HG02943 (cell line): ENCODE results near the gene FIGLA.

ENCODE experiments used
- ATAC-seq: cut with Tn5 transposase; IDR thresholded peaks from one replicate; pipeline ENCODE4 v1.9.1; 2021; ENCODE audit warnings: mild to moderate bottlenecking, low read depth, moderate library complexity; ENCODE audit not compliant: unreplicated experiment

FIGLA gene

DNA sequence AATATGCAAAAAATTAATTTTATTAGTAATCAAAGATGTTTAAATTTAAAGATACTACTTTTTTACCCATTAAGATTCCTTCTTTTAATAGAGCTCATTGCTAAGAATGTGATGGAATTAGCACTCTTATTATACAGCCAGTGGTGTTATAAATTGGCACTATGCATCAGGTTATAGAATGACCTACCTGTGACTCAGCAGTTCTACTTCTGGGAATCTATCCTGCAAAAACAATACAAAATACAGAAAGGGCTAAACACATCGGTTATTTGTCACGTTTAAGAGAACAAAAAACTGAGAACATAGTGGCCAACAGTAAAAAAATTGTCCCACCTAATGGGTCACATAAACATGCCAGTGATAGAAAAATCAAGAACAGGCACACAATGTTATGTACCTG lies 13.0 kb downstream of the FIGLA start:
- no peak for ATAC-seq

DNA sequence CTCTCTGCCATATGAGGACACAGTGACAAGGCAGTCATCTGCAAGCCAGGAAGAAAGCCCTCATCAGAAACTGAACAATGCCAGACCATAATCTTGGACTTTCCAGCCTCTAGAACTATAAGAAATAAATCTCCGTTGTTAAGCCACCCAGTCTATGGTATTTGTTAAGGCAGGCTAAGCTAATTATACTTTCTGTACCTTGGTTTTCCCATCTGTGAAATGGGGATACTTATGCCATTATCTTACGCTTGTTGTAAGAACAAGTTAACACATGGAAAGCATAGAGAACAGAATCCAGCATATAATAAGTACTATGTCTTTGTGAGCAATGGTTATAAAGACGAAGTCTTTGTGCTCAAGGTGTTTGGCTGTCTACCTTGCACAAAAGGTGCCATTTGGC lies 14.2 kb downstream of the FIGLA start:
- no peak for ATAC-seq

- no peak for ATAC-seq
These were observed 15.3 kb downstream of the FIGLA start for GRCh38 chr2:70775141-70775540.

- no peak for ATAC-seq
These were observed 17.8 kb downstream of the FIGLA start for GRCh38 chr2:70772486-70773155.

GRCh38 chr2:70771446-70771845 lies 19.0 kb downstream of the FIGLA start:
- no peak for ATAC-seq

GRCh38 chr2:70769450-70769849 lies 21.0 kb downstream of the FIGLA start:
- no peak for ATAC-seq

DNA sequence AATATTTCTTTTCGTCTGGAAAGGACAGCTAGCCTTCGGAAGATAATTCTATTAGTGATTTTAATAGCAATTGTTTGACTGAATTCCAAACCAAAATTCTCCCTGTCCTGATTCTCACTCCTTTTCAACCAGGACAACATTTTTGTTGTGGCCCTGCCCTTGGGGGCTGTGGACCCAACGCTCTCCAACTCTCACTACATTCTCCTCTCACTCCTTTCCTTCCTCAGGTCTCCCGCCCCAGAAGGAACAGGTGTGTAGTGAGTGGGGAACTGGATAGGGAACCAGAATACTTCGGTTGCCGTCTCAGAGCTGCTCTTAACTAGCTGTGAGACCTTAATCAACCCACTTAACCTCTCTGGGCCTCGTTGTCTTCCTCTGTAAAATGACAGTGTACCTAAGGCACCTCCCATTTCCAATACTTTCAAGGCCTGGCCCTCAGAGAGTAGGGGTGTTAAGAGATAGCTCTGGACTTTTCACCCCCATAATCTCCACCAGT lies 21.8 kb downstream of the FIGLA start:
- ATAC-seq: no peak

GRCh38 chr2:70767699-70768589 lies 22.5 kb downstream of the FIGLA start, which contains the start of gene ADD2:
Gene ADD2 (minus strand): TSS chr2:70768200. CDS start chr2:70706408, 61,792 bp downstream.
- no peak for ATAC-seq

DNA sequence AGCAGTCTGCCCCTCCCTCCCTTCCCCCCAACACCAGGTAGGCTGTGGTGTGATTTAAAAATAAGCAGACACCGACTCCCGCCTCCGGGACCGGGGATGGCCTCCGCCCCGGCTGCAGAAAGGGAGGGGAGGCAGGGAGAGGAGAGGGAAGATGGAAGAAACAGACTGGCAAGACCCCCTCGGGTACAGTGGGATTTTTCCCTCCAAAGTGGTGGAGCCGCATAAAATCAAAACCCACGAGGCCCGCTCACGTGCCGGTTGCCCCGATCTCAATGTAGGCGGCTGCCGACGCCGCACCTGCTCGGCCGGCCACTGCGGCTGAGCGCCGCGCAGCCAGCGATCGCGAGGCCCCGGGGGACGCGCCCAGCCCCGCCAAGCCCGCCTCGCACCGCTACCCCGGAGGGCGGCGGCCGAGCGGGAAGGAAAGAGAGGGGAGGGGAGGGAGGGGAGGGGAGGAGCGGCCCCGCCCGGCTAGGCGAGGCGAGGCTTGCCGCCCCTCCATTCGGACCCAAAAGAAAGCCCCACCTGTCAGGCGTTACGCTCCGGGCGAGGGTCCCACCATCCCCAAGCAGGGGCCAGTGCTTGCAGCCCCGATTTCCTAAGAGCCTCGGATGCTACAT lies 23.3 kb downstream of the FIGLA start:
- ATAC-seq: no peak

GRCh38 chr2:70766357-70767078 lies 23.9 kb downstream of the FIGLA start:
- ATAC-seq: no peak

DNA sequence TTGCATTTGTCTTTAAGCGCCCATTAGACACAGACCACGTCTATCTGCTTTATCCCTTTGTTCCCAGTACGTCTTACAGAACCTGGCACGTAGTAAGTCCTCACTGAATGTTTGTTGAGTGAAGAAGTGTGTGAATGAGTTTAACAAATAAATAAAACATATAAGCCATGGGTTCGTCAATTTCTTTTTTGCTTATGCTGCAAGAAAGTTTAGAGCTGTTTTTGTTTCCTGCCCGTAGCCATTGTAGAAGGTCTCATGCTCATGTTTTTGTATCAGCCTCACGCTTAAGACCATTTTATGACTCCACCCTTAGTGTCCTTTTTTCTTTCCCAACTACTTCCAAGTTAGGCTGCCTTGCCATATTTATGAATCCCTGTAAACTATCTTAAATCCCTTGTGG lies 24.9 kb downstream of the FIGLA start:
- ATAC-seq: no peak

DNA sequence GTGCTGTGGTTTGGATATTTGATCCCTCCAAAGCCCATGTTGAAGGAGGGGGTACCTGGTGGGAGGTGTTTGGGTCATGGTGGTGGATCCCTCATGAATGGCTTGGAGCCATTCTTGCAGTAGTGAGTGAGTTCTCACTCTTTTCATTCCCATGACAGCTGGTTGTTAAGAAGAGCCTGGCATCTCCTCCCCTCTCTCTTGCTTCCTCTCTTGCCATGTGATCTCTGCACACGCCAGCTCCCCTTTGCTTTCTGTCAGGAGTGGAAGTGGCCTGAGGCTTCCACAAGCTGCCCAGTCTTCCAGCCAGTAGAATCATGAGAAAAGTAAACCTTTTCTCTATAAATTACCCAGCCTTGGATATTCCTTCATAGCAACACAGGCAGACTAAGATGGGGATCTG lies 31.0 kb downstream of the FIGLA start:
- no peak for ATAC-seq

DNA sequence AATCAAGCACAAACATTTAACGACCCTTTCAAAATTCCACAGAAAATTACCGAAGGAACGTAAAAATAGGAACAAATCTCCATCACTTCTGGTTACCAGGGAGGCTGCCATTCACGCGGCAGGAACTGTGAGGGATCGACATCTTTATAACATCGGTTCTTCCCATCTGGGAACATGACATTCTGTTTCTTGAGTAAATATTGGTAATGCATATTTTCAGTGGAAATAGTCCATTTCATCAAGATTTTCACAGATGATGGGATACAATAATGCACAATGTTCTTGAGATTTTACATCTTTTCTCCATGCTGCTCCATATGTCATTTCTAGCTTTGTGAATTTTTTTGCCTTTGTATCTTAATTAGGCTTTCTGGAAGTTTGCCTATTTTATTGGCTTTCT lies 32.5 kb downstream of the FIGLA start:
- no peak for ATAC-seq

GRCh38 chr2:70757360-70757759 lies 33.1 kb downstream of the FIGLA start:
- no peak for ATAC-seq

DNA sequence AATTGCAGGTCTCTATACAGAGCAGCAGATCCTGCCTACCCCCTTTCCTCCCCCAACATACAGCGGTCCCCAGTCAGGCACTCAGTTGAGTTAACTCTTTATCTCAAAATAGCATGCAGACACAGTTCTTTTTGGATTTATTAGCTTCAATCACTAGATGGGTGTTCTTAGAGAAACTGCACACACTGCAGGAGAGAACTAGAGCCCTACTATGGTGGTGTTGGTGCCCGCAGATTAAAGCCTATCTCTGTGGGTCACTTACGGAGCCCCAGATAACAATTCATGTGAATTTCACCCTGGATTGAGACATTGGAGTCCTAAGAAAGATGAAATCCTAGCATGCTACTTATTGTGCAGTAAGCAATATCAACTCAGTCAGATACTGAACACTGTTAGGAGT lies 34.3 kb downstream of the FIGLA start:
- no peak for ATAC-seq

DNA sequence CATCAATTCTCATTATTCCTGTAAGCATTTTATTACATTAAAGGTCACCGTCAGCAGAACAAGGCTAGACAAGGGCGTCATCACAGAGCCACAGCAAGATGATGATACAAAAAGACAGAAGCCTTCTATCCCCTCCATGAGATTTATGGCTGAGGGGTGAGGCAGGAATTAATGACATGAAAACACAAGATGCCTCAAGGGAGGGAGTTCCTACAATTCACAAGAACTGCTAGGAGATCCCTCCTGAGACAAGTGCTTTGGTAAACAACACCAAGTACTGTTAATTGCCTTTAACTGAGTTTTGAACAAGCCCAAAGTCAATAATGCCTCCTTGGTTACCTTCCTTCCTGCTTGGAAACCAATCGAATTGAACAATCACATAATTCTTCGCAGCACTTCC lies 36.5 kb downstream of the FIGLA start:
- ATAC-seq: no peak

GRCh38 chr2:70753031-70753430 lies 37.4 kb downstream of the FIGLA start:
- ATAC-seq: no peak

DNA sequence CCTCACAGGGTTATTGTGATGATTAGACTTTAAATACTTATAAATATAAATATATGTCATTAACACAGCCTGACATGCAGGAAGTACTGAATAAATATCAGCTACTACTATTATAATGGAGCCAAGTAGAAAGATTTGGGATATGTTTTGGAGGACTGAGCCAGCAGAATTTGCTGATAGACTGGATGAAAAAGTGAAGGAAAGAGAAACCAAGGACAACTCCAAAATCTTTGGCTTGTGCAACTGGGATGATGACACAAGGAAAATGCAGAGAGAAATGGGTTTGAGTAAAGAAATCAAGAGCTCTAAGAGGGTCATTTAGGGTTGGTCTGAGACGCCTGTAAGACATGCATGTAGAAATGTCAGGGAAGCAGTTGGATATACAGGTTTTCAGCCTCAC lies 38.0 kb downstream of the FIGLA start:
- no peak for ATAC-seq

DNA sequence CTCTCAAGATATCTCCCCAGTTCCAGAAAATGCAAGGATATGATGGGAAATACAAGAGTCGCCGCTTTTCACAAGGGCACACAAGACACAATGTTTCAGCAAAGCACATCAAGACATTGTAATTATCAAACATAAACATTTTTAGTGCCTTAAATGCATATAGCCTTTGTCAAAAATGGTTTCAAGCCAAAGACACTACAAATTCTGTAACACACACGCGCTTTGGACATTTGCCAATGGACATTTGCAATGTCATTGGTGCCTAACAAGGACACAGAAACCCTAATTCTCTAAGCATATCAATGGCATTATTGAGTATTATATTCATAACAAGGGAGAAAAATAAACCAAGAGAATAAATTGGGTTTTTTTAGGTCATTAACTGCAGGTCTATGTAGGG lies 38.6 kb downstream of the FIGLA start:
- ATAC-seq: no peak

- ATAC-seq: no peak
These were observed 40.1 kb downstream of the FIGLA start for GRCh38 chr2:70750320-70750719.
